T-helper 2 cell treated with Interferon-gamma antibody and Interleukin-4, amounts not matched to agents 5 μg/mL and 100 μg/mL, for 36 hours (primary cell): Measurements from ENCODE around the gene GNG11.

Experiments used
- DNase-seq: peaks from one replicate; pipeline ENCODE4 v3.0.0; 2021; ENCODE audit warnings: low spot score
- H3K27ac Mint-ChIP-seq: one replicate; pipeline ENCODE4 v1.8.0; 2021; ENCODE audit warnings: mild to moderate bottlenecking, mixed read lengths
- H3K27me3 Mint-ChIP-seq: one replicate; pipeline ENCODE4 v1.8.0; 2021; ENCODE audit warnings: low read depth, mixed read lengths
- H3K36me3 Mint-ChIP-seq: one replicate; pipeline ENCODE4 v1.8.0; 2021; ENCODE audit warnings: low read depth, mixed read lengths
- H3K4me1 Mint-ChIP-seq: one replicate; pipeline ENCODE4 v1.8.0; 2021; ENCODE audit warnings: low read depth, mixed read lengths
- H3K4me3 Mint-ChIP-seq: one replicate; pipeline ENCODE4 v1.8.0; 2022; ENCODE audit warnings: mild to moderate bottlenecking, moderate library complexity, mixed read lengths
- H3K9me3 Mint-ChIP-seq: one replicate; pipeline ENCODE4 v1.8.0; 2021; ENCODE audit warnings: mixed read lengths

The GNG11 gene

GRCh38 chr7:93977211-93977950 is 55.8 kb downstream of the GNG11 start:
- H3K4me3 Mint-ChIP-seq = no peak overlapping the region
- H3K27ac Mint-ChIP-seq = no peak overlapping the region
- peaks cover 2% of the 10 kb centered on the region for H3K27me3 Mint-ChIP-seq
- no peak for DNase-seq
- no peaks in the 10 kb centered on the region for H3K36me3 Mint-ChIP-seq
- H3K4me1 Mint-ChIP-seq = peaks cover 5% of the 10 kb centered on the region
- H3K9me3 Mint-ChIP-seq = no peaks in the 10 kb centered on the region
